DOHH2 (cell line): ENCODE results near the gene OXSR1.

Experiments
- CTCF ChIP-seq: fragments of 200-600 bp; sonication (generic); IDR thresholded peaks from one replicate; pipeline ENCODE4 v1.5.1; 2014; ENCODE audit warnings: antibody characterized with exemption, mild to moderate bottlenecking, low read depth, low read length; ENCODE audit not compliant: poor library complexity, severe bottlenecking
- EZH2phosphoT487 ChIP-seq: fragments of 200-600 bp; sonication (generic); IDR thresholded peaks from 2 replicates; pipeline ENCODE4 v1.6.1; 2017; ENCODE audit warnings: borderline replicate concordance, mild to moderate bottlenecking, antibody characterized with exemption, low read length, moderate library complexity, mixed read lengths

DNA sequence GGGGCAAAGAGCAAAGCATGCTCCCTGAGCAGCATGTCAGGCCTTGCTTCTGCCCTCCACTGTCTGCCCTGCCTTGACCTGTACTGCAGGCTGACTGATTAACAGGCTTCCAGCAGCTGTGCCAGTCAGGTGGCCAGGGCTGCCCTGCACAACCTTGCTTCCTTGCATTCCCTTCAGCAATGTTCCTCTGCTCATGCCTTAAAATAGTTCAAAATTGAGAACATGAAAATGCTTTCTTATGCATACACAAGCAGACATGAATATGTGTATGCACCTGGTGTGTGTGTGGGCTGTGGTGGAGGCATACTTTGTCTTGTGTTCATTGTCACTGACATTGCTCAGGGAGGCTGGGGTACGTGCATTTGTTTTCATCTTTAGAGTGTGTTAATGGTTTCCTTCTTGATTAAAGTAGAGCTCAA is 99.0 kb downstream of the OXSR1 start:
- TF ChIP-seq EZH2phosphoT487: no peak
- TF ChIP-seq CTCF: no peak
